ENCODE measurements around the gene SOX11.

- no peak for TF ChIP-seq CTCF (IDR thresholded peaks at IDR 0.05)
- no peak for TF ChIP-seq POLR2A (IDR thresholded peaks at IDR 0.05)
- no peak for TF ChIP-seq EP300 (IDR thresholded peaks at IDR 0.05)
Observed at GRCh38 chr2:5723791-5724735, 31.9 kb downstream of the SOX11 start.
